GM06990 (cell line): ENCODE measurements around the gene AUTS2.

Experiments used
- DNase-seq: peaks from one replicate; pipeline ENCODE4 v3.0.0-alpha.2; 2011; ENCODE audit not compliant: insufficient read length; ENCODE audit errors: extremely low read depth
- H3K27me3 ChIP-seq: replicated peaks from 2 replicates; pipeline ENCODE4 v1.6.0; 2011; ENCODE audit warnings: low read length; ENCODE audit not compliant: control insufficient read depth, insufficient read depth
- H3K36me3 ChIP-seq: 2 replicates; pipeline ENCODE4 v1.5.1; 2011; ENCODE audit warnings: low read length; ENCODE audit not compliant: control insufficient read depth, insufficient read depth
- H3K4me3 ChIP-seq: replicated peaks from 2 replicates; pipeline ENCODE4 v1.5.1; 2011; ENCODE audit warnings: low read depth, mild to moderate bottlenecking, control low read depth, low read length
- TF ChIP-seq, protein P1 (sequence below): IDR thresholded peaks from 2 replicates; pipeline ENCODE4 v1.5.1; 2011; ENCODE audit warnings: low read length, control low read depth, mild to moderate bottlenecking, inconsistent platforms; ENCODE audit not compliant: insufficient read depth, poor library complexity, severe bottlenecking

AUTS2 gene

DNA sequence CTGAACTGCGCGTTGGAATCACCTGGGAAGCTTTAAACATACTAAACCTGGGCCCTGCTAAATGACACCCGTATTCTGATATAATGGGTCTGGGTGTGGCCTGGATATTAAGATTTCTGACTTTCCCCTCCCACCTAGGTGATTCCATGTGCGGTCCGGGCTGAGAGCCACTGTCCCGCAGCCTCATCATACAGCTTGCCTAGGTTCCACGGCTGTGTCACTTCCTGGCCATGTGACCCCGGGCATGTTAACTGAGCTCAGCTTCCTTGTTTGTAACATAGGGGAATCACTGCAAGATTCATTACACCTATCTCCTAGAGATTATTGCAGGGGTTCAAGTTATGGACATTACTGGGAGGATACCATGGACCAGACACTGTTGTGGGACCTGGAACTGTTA is 1061.0 kb downstream of the AUTS2 start:
- Histone ChIP-seq H3K27me3 (no peaks in the 10 kb centered on the region), H3K36me3 (no peaks in the 10 kb centered on the region), H3K4me3 (no peak overlapping the region)
- TF ChIP-seq, protein P1, sequence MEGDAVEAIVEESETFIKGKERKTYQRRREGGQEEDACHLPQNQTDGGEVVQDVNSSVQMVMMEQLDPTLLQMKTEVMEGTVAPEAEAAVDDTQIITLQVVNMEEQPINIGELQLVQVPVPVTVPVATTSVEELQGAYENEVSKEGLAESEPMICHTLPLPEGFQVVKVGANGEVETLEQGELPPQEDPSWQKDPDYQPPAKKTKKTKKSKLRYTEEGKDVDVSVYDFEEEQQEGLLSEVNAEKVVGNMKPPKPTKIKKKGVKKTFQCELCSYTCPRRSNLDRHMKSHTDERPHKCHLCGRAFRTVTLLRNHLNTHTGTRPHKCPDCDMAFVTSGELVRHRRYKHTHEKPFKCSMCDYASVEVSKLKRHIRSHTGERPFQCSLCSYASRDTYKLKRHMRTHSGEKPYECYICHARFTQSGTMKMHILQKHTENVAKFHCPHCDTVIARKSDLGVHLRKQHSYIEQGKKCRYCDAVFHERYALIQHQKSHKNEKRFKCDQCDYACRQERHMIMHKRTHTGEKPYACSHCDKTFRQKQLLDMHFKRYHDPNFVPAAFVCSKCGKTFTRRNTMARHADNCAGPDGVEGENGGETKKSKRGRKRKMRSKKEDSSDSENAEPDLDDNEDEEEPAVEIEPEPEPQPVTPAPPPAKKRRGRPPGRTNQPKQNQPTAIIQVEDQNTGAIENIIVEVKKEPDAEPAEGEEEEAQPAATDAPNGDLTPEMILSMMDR: no peak
- no peak for DNase-seq

DNA sequence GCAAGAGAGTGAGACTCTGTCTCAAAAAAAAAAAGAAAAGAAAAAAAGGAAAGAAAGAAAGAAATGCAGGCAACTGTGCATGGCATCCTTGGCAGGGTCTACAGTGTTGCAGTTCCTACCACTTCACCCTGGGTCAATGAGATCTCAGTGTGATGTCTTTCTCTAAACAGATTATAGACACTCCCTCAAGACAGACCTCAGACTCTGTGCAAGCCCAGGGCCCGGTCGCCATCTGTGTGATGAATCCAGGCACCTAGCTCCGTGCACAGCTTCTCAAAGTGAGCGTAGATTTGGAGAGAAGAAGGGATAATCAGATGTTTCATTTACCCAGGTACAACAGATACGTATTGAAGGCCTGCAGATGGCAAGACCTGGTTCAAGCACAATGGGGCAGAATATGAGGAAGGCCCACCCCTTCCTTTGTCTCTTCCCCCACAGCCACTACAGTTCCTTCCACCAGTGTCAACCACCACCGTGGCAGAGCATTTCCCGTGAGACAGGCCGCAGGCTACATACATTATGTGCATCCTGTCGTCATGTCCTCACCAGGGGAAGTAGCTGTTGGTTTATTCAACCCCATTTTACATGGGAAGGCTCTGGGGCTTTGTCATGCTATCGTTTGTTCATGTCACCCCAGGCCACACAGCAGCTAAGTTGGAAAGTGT is 1062.0 kb downstream of the AUTS2 start:
- TF ChIP-seq, protein P1: no peak
- Histone ChIP-seq H3K27me3 (no peaks in the 10 kb centered on the region), H3K36me3 (no peaks in the 10 kb centered on the region), H3K4me3 (no peak overlapping the region)
- DNase-seq: no peak

DNA sequence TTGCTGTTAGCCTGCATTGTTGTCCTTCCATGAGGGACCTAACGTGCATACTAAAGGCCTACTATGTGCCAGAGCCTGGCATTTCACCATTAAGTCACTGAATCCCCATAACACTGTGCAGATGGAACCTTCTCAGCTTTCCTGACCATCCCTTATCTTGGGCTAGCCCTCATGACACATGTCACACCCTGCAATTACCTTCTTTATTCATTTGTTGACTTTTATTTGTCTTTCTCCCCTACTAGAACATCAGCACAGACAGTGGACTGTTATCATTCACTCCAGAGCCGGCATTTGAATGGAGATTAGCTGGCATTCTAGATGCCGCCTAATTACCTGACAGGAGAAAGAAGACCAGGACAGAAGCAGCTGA is 1062.5 kb downstream of the AUTS2 start:
- Histone ChIP-seq H3K36me3 (no peaks in the 10 kb centered on the region), H3K4me3 (no peak overlapping the region), H3K27me3 (no peaks in the 10 kb centered on the region)
- TF ChIP-seq, protein P1: no peak
- DNase-seq: no peak

DNA sequence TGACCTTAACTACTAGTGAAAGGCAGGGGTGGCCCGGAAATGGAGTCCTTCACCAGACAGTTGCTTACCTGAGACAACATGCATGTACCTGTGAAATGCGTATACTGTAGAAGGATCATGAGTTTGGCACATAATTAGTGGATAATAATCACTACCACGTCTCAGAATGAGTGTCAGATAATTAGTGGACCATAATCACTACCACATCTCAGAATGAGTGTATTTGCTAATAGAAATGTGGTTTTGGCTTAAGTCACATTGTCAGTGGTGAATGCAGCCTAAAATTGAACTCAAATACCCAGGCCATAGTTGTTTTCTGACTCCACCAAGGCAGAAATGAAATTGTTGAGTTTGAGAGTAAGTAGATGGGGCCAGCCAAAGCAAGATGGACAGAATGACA is 1065.4 kb downstream of the AUTS2 start:
- no peak for DNase-seq
- H3K4me3 ChIP-seq: no peak overlapping the region
- TF ChIP-seq, protein P1: no peak
- H3K36me3 ChIP-seq: no peaks in the 10 kb centered on the region
- no peaks in the 10 kb centered on the region for H3K27me3 ChIP-seq

DNA sequence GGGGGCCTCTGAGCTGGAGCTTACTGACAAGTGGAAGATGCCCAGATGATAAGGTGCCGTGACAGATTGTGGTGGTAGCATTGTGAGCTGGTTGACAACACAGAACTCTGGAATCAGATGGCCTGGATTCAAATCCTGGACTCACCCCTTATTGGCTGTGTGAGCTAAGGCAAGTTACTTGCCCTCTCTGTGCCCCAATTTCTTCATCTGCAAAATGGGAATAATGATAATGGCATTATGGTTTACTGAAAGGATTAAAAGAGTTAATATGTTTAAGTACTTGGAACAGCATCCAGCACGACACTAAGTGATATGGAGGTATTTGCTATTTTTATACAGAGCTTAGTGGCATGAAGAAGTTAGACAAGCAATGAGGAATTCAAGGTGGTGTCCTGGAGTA is 1067.7 kb downstream of the AUTS2 start:
- DNase-seq: no peak
- H3K27me3 ChIP-seq: no peaks in the 10 kb centered on the region
- no peaks in the 10 kb centered on the region for H3K36me3 ChIP-seq
- TF ChIP-seq, protein P1: no peak
- no peak overlapping the region for H3K4me3 ChIP-seq

DNA sequence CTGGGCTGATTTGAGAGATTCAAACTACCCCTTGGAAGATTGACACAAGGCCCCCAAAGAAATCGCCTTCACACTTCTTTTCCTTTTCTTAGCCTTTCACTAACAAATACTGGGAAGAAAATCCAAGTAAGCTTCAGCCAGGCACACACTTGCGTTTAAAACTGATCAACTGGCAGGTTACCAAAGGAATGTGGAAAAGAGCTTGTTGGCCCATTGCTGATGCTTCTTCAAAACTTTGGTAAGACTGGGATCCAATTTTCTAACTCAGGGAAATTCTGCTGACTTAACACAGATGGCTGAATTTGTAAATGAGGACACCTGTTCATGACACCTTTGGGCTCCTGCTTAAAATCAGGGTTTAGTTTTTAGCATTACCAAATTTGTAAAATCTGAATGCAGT is 1069.1 kb downstream of the AUTS2 start:
- DNase-seq: no peak
- H3K36me3 ChIP-seq: no peaks in the 10 kb centered on the region
- no peaks in the 10 kb centered on the region for H3K27me3 ChIP-seq
- H3K4me3 ChIP-seq: no peak overlapping the region
- TF ChIP-seq, protein P1: no peak
